PC-9 (cell line): Measurements from ENCODE around the gene SYN1. TPM values are rescaled to one million over a fixed set of nuclear protein-coding genes. Genes with fewer than 3 reads are reported as not detected.
"Not testable (repeated sequence)": the region's sequence is repeated elsewhere in the genome, so short reads cannot be mapped to it uniquely, and the experiment has no call there.

Experiments
- BruUV-seq: library from RNA; stranded (reverse); fragments of 400-500 nt; replicated peaks from 2 replicates; lab custom pipeline; 2021; lab: Mats Ljungman, UMichigan
- CTCF ChIA-PET: fragments of 300-600 bp; sonication (Branson Sonifier 250); formaldehyde crosslinking; loops from one replicate; lab custom pipeline; 2022; ENCODE audit warnings: antibody characterized with exemption; lab: Charles Lee
- POLR2A ChIA-PET: fragments of 300-600 bp; sonication (Branson Sonifier 250); formaldehyde crosslinking; loops from one replicate; lab custom pipeline; 2022; ENCODE audit warnings: antibody characterized with exemption; ENCODE audit not compliant: unreplicated experiment; lab: Charles Lee
- DNase-seq, 2 experiments: peaks; one replicate each; pipeline versions ENCODE4 v3.0.0 to v3.0.0-alpha.2; 2015 to 2022; ENCODE audit warnings: mixed read lengths in 1 of 2
- H2AFZ ChIP-seq: fragments of 200-600 bp; sonication (generic); 2 replicates; pipeline ENCODE4 v1.8.1; 2017; ENCODE audit warnings: antibody characterized with exemption
- H3F3A ChIP-seq: fragments of 200-600 bp; sonication (generic); 2 replicates; pipeline ENCODE4 v1.8.1; 2017; ENCODE audit warnings: antibody characterized with exemption, mild to moderate bottlenecking, low read depth; ENCODE audit not compliant: insufficient read depth
- H3K27ac ChIP-seq: fragments of 200-600 bp; sonication (generic); 2 replicates; pipeline ENCODE4 v1.6.1; 2016; ENCODE audit warnings: mixed run types
- H3K27me3 ChIP-seq: fragments of 200-600 bp; sonication (generic); 2 replicates; pipeline ENCODE4 v1.6.1; 2016; ENCODE audit warnings: low read depth, mixed run types; ENCODE audit not compliant: insufficient read depth
- H3K36me3 ChIP-seq: fragments of 200-600 bp; sonication (generic); 2 replicates; pipeline ENCODE4 v1.6.1; 2016; ENCODE audit warnings: low read depth, mixed run types
- H3K4me1 ChIP-seq: fragments of 200-600 bp; sonication (generic); replicated peaks from 2 replicates; pipeline ENCODE4 v1.6.1; 2016; ENCODE audit warnings: mixed run types; ENCODE audit not compliant: insufficient read depth
- H3K4me2 ChIP-seq: fragments of 200-600 bp; sonication (generic); 2 replicates; pipeline ENCODE4 v1.6.1; 2017; ENCODE audit warnings: mixed run types
- H3K4me3 ChIP-seq: fragments of 200-600 bp; sonication (generic); 2 replicates; pipeline ENCODE4 v1.6.1; 2016; ENCODE audit warnings: mixed run types
- H3K79me2 ChIP-seq: fragments of 200-600 bp; sonication (generic); 2 replicates; pipeline ENCODE4 v1.6.1; 2017; ENCODE audit warnings: low read depth, mixed run types
- H3K9me2 ChIP-seq: fragments of 200-600 bp; sonication (generic); 2 replicates; pipeline ENCODE4 v1.8.1; 2017; ENCODE audit warnings: mild to moderate bottlenecking; ENCODE audit not compliant: insufficient read depth
- H3K9me3 ChIP-seq: fragments of 200-600 bp; sonication (generic); 2 replicates; pipeline ENCODE4 v1.8.1; 2016; ENCODE audit warnings: low read depth; ENCODE audit not compliant: insufficient read depth
- H4K20me1 ChIP-seq: fragments of 200-600 bp; sonication (generic); 2 replicates; pipeline ENCODE4 v1.8.1; 2017; ENCODE audit not compliant: insufficient read depth
- EZH2 ChIP-seq: fragments of 200-600 bp; sonication (generic); IDR thresholded peaks from 2 replicates; pipeline ENCODE4 v1.8.0; 2017; ENCODE audit warnings: antibody characterized with exemption, low read depth
- intact Hi-C: fragments of 100-400 bp; cut with micrococcal nuclease; formaldehyde crosslinking; loops from one replicate; pipeline ENCODE4 v1.10.0; 2022; ENCODE audit not compliant: unreplicated experiment
- total RNA-seq: library from RNA; stranded (reverse); gene quantifications from 2 replicates; pipeline ENCODE4 v1.2.3, GENCODE V29; 2021
- TF ChIP-seq, protein P1 (sequence below): fragments of 200-600 bp; sonication (generic); conservative IDR thresholded peaks from 2 replicates; pipeline ENCODE4 v1.6.1; 2017; ENCODE audit warnings: mixed run types, antibody characterized with exemption, mild to moderate bottlenecking, moderate library complexity

Gene SYN1
- total RNA-seq, 1 experiment from 2014 or later: not detected

- intact Hi-C loops: no loop called here
- Histone ChIP-seq H3K27me3 (no peaks in the 10 kb centered on the region), H4K20me1 (no peaks in the 10 kb centered on the region), H3K36me3 (no peaks in the 10 kb centered on the region), H3K4me2 (no peak overlapping the region), H3K9me2 (no peaks in the 10 kb centered on the region), H3K27ac (no peak overlapping the region), H3K4me3 (no peak overlapping the region), H3K79me2 (no peaks in the 10 kb centered on the region), H3K4me1 (no peaks in the 10 kb centered on the region), H3K9me3 (no peaks in the 10 kb centered on the region), H3F3A (no peaks in the 10 kb centered on the region), H2AFZ (no peak overlapping the region)
- ChIA-PET POLR2A (no interaction called here), CTCF (no interaction called here)
- no peak for TF ChIP-seq EZH2
- TF ChIP-seq, protein P1, sequence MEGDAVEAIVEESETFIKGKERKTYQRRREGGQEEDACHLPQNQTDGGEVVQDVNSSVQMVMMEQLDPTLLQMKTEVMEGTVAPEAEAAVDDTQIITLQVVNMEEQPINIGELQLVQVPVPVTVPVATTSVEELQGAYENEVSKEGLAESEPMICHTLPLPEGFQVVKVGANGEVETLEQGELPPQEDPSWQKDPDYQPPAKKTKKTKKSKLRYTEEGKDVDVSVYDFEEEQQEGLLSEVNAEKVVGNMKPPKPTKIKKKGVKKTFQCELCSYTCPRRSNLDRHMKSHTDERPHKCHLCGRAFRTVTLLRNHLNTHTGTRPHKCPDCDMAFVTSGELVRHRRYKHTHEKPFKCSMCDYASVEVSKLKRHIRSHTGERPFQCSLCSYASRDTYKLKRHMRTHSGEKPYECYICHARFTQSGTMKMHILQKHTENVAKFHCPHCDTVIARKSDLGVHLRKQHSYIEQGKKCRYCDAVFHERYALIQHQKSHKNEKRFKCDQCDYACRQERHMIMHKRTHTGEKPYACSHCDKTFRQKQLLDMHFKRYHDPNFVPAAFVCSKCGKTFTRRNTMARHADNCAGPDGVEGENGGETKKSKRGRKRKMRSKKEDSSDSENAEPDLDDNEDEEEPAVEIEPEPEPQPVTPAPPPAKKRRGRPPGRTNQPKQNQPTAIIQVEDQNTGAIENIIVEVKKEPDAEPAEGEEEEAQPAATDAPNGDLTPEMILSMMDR: no peak
- no peak for DNase-seq
- no TSS peak for BruUV-seq
Measured at GRCh38 chrX:47608130-47608810, 11.4 kb downstream of the SYN1 start.

GRCh38 chrX:47607091-47607490, 12.6 kb downstream of the SYN1 start:
- no peaks in the 10 kb centered on the region for H3K36me3 ChIP-seq
- H3K4me3 ChIP-seq: no peak overlapping the region
- TF ChIP-seq, protein P1: no peak
- no peak for TF ChIP-seq EZH2
- no peaks in the 10 kb centered on the region for H4K20me1 ChIP-seq
- no peak overlapping the region for H3K27ac ChIP-seq
- H3F3A ChIP-seq: no peaks in the 10 kb centered on the region
- no peak overlapping the region for H3K4me2 ChIP-seq
- H3K4me1 ChIP-seq: no peaks in the 10 kb centered on the region
- BruUV-seq: no TSS peak
- no peaks in the 10 kb centered on the region for H3K27me3 ChIP-seq
- no peaks in the 10 kb centered on the region for H3K79me2 ChIP-seq
- DNase-seq: no peak
- intact Hi-C loops: no loop called here
- ChIA-PET CTCF (no interaction called here), POLR2A (no interaction called here)
- H3K9me2 ChIP-seq: no peaks in the 10 kb centered on the region
- H3K9me3 ChIP-seq: no peaks in the 10 kb centered on the region
- H2AFZ ChIP-seq: no peak overlapping the region

DNA sequence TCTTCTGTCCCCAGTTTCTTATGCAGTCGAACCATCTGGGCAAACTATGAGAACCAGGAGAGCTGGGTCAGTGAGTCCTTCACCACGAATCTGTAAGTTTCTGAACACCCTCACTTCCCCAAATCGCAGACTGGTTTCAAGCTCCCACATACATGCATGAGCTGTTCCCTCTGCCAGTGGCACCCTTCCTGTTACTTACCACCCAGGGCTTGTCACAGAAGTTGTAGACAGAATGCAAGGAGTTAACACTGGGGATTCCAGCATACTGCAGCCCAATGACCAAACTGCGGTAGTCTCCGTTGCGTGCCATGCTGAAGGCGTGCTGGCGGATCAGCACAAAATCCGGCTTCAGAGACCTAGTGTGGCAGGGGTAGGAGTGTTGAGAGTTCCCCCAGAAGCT, 14.6 kb downstream of the SYN1 start:
- Histone ChIP-seq H3K36me3 (no peaks in the 10 kb centered on the region), H3K79me2 (no peaks in the 10 kb centered on the region), H3F3A (no peaks in the 10 kb centered on the region), H3K4me1 (no peaks in the 10 kb centered on the region), H3K9me3 (no peaks in the 10 kb centered on the region), H3K27me3 (no peaks in the 10 kb centered on the region), H3K4me3 (no peak overlapping the region), H4K20me1 (no peaks in the 10 kb centered on the region), H3K9me2 (no peaks in the 10 kb centered on the region), H3K4me2 (no peak overlapping the region), H2AFZ (no peak overlapping the region), H3K27ac (no peak overlapping the region)
- intact Hi-C loops: no loop called here
- no peak for TF ChIP-seq EZH2
- TF ChIP-seq, protein P1: no peak
- CTCF ChIA-PET: no interaction called here
- POLR2A ChIA-PET: no interaction called here
- DNase-seq: no peak
- no TSS peak for BruUV-seq

DNA sequence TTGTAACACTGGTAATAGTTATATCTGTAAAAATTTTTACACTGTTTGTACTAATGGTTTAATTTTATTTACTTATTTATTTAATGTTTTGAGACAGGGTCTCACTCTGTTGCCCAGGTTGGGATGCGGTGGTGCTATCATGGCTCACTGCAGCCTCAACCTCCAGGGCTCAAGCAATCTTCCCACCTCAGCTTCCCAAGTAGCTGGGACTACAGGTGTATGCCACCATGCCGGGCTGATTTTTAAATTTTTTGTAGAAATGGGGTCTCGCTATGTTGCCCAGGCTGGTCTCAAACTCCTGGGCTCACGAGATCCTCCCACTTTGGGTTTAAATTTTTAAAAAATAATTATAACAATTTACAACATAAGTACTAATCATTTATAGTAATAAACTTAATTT, 16.5 kb downstream of the SYN1 start:
- H4K20me1 ChIP-seq, H3K27ac ChIP-seq, H3F3A ChIP-seq, H3K4me3 ChIP-seq, POLR2A ChIA-PET, BruUV-seq, intact Hi-C loops, H3K79me2 ChIP-seq, H3K36me3 ChIP-seq, H3K4me1 ChIP-seq, H3K4me2 ChIP-seq, H3K9me3 ChIP-seq, H3K9me2 ChIP-seq, H3K27me3 ChIP-seq, H2AFZ ChIP-seq, DNase-seq, CTCF ChIA-PET: not testable (repeated sequence)
